HG03575 (cell line): ENCODE results near the gene AKAP9.

Experiments
- ATAC-seq: cut with Tn5 transposase; IDR thresholded peaks from one replicate; pipeline ENCODE4 v1.9.1; 2021; ENCODE audit not compliant: unreplicated experiment, insufficient number of reproducible peaks, low FRiP score; ENCODE audit errors: extremely low read depth

AKAP9 gene

DNA sequence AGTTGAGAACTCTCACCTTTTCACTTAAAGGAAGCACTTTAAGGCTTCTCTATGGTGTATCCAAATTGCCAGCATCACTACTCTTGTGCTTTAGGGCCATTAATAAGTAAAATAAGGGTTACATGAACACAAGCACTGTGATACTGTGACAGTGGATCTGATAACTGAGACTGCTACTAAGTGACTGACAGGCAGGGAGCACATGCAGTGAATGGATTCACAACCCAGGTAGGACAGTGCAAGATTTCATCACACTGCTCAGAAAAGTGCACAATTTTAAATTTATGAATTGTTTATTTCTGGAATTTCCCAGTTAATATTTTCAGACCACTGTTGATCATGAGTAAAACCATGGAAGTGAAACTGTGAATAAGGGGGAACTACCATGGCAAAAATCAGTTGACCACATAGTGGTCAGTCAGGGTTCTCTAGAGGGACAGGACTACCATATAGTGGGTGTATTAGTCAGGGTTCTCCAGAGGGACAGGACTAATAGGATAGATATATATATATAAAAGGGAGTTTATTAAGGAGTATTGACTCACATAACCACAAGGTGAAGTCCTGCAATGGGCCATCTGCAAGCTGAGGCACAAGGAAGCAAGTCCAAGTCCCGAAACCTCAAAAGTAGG is 214.6 kb downstream of the AKAP9 start:
- no peak for ATAC-seq

DNA sequence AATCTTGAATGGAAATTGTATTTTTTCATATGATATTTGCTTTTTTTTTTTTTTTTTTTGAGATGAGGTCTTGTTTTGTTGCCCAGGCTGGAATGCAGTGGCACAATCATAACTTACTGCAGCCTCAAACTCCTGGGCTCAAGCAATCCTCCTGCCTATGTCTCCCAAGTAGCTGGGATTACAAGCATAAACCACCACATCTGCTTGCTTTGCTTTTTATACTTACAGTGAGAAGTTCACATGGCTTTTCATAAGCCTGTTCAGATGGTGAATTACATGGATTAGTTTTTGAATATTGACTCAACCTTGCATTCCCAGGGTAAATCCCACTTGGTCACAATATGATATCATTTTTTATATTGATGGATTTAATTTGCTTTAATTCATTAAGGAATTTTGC is 216.3 kb downstream of the AKAP9 start:
- no peak for ATAC-seq

DNA sequence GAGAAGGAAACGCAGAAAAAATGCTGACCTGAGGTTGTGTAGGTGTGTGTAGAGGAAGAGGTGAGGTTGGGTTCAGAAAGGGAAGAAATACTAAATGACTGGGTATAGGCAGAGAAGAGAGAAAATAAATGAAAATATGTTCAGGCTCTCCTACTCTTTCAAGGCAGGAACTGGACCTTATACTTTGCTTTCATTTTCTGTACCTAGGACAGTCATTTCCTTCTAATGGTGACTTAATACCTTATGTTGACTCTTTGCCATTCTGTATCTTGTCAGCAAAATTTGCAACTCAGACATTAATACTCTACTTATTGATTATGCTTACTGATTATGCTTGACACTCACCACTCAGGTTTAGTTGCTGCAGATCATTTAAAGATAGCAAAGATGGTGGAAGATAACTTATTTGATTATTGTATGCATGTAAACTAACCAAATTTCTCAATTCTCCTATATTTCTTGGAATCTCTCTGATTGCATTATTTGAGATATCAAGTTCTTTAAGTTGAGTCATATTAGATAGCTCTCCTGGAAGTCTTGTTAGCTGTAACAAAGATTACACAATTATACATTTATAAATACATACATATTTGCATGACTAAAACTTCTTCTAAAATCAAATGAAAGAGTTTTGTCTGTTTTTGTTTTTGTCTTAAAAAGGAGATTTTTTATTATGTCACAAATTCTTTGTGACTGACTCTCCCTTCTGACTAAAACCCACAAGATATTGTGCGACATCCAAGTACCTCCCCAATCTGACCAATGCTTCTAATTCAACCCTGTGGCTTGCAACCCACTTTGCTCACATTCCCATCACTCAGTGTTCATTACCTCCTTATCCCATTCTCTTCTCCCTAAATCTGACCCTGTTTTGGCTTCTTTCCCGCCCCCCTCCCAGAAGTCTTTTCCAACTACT is 218.3 kb downstream of the AKAP9 start:
- no peak for ATAC-seq
